GM12872 (cell line): ENCODE data around the gene GRIN2C.

ENCODE experiments used
- TF ChIP-seq, protein P1 (sequence below): IDR thresholded peaks from 3 replicates; pipeline ENCODE4 v1.5.1; 2011; ENCODE audit warnings: low read depth, mild to moderate bottlenecking, low read length, moderate library complexity; ENCODE audit not compliant: insufficient read depth

The GRIN2C gene

DNA sequence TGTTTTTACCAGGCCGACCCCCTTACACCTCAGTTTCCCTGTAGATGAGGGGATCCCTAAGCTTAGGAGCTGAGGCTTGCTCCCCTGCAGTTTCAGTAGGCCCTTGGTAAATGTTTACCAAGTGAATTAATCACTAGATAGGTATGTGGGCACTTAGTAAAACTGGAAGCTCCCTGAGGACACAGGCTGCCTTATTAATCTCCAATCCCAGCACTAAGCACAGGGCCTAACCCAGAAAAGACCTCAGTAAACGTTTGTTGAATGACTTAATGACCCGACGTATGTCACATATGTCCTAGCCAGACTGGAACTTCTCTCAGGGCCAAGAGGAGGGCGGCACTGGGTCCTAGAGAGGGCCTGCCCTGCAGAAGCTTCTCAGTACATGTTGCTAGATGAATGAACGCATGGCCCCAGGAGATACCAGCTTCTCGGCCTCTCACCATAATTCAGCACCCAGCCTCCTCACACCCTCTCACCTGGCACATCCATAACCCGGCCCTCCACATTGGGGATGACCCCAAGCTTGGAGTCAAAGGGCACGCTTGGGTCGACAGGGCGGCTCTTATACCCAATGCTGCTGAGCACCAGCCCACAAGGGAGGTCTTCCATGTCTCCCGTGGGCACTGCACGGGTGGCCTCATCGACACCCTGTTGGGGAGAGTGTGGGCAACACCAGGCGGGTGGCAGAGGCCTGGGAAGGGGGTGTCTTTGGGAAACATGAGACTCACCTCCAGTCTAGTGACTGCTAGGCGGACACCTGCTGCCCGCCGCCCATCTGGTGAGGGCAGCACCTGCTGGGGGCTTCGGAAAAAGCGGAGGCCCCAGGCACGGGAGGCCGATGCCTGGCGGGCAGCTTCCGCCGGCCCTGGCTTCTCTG lies 4.0 kb upstream of the GRIN2C start:
- TF ChIP-seq, protein P1, sequence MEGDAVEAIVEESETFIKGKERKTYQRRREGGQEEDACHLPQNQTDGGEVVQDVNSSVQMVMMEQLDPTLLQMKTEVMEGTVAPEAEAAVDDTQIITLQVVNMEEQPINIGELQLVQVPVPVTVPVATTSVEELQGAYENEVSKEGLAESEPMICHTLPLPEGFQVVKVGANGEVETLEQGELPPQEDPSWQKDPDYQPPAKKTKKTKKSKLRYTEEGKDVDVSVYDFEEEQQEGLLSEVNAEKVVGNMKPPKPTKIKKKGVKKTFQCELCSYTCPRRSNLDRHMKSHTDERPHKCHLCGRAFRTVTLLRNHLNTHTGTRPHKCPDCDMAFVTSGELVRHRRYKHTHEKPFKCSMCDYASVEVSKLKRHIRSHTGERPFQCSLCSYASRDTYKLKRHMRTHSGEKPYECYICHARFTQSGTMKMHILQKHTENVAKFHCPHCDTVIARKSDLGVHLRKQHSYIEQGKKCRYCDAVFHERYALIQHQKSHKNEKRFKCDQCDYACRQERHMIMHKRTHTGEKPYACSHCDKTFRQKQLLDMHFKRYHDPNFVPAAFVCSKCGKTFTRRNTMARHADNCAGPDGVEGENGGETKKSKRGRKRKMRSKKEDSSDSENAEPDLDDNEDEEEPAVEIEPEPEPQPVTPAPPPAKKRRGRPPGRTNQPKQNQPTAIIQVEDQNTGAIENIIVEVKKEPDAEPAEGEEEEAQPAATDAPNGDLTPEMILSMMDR, result no peak

DNA sequence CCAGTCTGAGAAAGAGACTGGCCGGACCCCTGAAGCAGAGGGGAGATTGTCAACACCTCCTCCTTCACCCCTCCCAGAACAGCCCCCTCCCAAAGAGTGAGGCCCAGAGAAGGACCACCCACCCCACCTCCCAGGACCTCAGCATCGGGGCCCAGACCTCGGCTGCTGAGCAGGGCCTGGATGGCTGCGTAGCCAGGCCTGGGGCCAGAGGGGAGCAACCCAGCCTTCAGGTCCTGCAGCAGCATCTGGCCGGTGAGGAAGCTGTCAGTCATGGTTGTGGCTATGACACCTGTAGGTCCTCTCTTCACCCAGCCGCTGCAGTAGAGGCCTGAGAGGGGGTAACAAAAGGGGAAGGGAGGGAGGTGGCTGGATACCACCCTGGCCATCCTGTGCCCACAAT lies 3.2 kb upstream of the GRIN2C start:
- TF ChIP-seq, protein P1, result no peak

DNA sequence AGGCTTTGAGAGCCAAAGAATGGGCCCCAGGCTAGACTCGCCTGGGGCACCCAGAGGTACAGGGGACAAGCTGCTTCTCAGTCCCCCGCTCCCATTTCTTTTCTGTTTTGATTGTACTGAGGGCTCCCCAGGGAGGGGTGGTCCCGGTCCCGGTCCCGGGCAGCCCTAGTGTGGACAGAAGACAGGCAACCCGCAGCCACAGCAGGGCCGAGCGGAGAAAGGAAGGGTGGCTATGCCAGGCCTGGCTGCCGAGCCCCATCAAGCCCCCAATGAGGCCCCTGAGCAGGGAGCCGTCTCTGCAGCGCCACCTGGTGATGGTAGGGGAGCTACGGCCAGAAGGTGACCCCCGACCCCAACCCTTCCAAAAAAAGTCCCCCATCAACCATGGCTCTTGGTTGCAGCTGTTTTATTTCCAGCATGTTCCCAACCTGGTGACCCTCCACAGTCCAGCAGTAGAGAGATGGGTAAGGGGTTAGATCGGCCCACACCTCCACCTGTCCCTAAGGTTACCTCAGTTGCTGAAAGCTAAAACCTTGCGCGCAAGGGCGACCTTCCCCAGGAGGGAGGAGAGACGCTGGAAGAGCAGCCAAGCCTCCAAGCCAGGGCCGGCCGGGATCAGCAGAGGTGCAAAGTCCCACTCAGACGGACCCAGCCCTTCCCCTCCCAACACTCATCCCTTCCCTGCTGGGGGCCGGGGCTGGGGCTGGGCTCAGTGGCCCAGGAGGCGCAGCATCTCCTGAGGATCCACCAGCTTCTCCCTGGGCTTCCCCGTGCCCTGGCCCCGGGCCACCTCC lies 2.6 kb upstream of the GRIN2C start:
- TF ChIP-seq, protein P1, result peak; percentile 80

DNA sequence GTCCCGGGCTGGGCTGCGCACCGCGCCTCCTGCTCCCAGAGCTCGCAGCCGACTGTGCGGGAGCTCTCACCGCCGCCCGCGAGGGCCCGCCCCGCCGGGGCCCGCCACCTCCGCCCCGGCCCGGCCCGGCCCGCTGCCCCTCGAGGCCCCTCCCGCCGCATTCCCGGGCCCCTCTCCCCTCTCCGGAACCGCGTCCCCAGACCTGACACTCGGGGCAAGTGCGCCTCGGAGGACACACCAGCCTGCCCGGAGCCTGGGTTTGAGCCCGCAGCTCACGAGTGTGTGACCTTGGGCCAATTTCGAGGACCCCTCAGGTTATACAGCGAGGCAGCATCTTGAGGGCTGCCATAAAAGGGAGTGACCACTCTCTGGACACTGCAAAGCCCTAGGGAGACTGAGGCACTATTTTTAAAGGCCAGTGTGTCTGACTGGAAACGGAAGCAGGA lies 2.0 kb upstream of the GRIN2C start:
- TF ChIP-seq, protein P1, result no peak

DNA sequence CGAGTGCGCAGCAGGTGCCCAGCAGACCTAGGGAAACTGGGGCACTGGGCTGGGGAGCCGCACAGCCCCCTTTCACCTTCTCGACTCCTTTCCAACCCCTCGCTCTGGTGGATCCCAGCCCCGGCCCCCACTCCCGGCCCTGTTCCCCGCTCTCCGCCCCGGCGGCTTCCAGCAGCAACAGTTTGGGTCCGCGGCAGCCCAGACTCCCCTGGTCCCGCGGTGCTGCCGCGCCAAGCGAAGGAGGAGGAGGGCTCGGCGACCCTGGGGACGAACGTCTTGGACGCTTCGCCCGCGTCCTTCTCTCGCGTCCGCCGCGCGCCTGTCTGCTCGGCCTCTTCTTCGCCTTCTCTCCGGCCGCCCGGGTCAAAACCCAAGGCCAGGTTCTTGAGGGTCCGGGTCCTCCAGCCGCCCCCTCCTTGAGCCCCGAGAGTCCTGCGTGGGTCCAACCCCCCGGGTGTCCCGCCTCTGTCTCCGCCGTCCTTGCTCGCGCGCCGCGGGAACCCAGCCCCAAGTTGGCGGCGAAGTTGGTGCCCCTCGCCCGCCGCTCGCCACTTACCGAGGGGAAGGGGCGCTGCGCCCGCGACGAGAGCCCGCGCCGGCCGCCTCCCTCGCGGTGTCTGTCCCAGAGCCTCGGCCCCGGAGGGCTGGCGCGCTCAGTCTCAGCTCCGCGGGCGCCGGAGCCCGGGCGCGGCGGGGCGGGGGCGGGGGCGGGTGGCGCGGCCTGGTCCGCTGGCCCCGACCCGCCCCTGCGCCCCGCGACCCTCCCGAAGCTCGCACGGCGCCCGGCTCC lies 1.4 kb upstream of the GRIN2C start:
- TF ChIP-seq, protein P1, result no peak

DNA sequence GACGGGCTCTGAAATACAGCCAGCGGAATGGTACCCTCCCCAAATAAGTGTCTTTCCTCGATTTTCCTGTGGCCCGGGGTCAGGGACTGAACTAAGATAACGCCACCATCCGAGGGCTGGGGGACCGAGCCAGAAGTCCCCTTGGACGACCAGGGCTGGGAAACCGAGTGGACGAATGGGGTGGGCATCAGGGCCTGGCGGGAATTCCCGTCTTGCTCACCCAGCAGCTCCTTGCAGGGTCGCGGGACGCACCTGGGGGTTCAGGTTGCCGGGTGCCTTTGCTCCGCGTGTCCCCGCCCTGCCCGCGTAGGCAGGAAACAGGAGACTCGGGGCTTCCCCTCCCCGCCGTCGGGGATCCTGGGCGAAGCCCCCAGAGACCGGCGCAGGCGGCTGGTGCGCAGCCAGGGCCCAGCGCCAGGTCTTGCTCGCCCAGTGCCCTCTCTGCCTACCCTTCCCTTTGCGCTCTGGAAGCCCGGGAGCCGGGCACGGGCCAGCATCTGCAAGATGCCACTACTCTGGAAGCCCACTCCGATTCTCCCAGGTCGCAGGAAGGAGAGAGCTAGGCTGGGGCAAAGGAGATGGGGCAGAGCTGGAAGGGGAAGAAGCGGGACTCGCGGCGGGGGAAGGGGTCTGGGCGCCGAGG lies 665 bp upstream of the GRIN2C start:
- TF ChIP-seq, protein P1, result no peak
